Activated CD4-positive, CD25-positive, alpha-beta regulatory T cell treated with anti-CD3 and anti-CD28 coated beads, Interleukin-2, amount 50 U/mL, for 24 hours (primary cell): ENCODE measurements around the gene OR5AR1.
"Not testable (repeated sequence)": the region's sequence is repeated elsewhere in the genome, so short reads cannot be mapped to it uniquely, and the experiment has no call there.

Source experiments
- ATAC-seq, 2 donors: fragments of 150-1000 bp; cut with Tn5 transposase; one replicate each; pipeline ENCODE4 v1.10.0; 2021; ENCODE audit warnings: mild to moderate bottlenecking in 1 of 2, moderate library complexity in 1 of 2

OR5AR1 gene

GRCh38 chr11:56663386-56663785 lies at the start of gene OR5AR1:
Gene OR5AR1 (plus strand): TSS chr11:56663686. CDS start chr11:56663686, 0 bp downstream.
- ATAC-seq: no peak

- no peak for ATAC-seq
Measured at GRCh38 chr11:56624661-56625110, 38.8 kb upstream of the OR5AR1 start.

GRCh38 chr11:56625946-56626345 lies 37.5 kb upstream of the OR5AR1 start:
- ATAC-seq: no peak

GRCh38 chr11:56632329-56632728 lies 31.2 kb upstream of the OR5AR1 start:
- no peak for ATAC-seq

- ATAC-seq: no peak
Measured at GRCh38 chr11:56636861-56637260, 26.6 kb upstream of the OR5AR1 start.

- no peak for ATAC-seq
Measured at GRCh38 chr11:56637500-56637899, 26.0 kb upstream of the OR5AR1 start.

- ATAC-seq: no peak
Measured at GRCh38 chr11:56642339-56642738, 21.1 kb upstream of the OR5AR1 start, which contains the start of gene OR5AP2. Gene OR5AP2 (minus strand): TSS chr11:56642439. CDS start chr11:56642439, 0 bp downstream.

- ATAC-seq: no peak
Measured at GRCh38 chr11:56659755-56660154, 3.7 kb upstream of the OR5AR1 start.

GRCh38 chr11:56670984-56671383 lies 7.5 kb downstream of the OR5AR1 start:
- no peak for ATAC-seq

- ATAC-seq: no peak
Measured at GRCh38 chr11:56688554-56689100, 25.1 kb downstream of the OR5AR1 start.

GRCh38 chr11:56691179-56691578 lies 27.7 kb downstream of the OR5AR1 start:
- not testable (repeated sequence) for ATAC-seq

- ATAC-seq: no peak
Measured at GRCh38 chr11:56693428-56693827, 29.9 kb downstream of the OR5AR1 start.

- no peak for ATAC-seq
Measured at GRCh38 chr11:56698795-56699194, 35.3 kb downstream of the OR5AR1 start, which contains the start of gene OR9G1. Gene OR9G1 (plus strand): TSS chr11:56699095. CDS start chr11:56700388, 1,293 bp downstream.

- ATAC-seq: no peak
Measured at GRCh38 chr11:56700242-56700913, 36.9 kb downstream of the OR5AR1 start.

GRCh38 chr11:56700914-56701485 lies 37.5 kb downstream of the OR5AR1 start:
- ATAC-seq: no peak

- no peak for ATAC-seq
Measured at GRCh38 chr11:56705784-56706396, 42.4 kb downstream of the OR5AR1 start.

- ATAC-seq: no peak
Measured at GRCh38 chr11:56706486-56706885, 43.0 kb downstream of the OR5AR1 start.

GRCh38 chr11:56714206-56714605 lies 50.7 kb downstream of the OR5AR1 start:
- ATAC-seq: no peak
